SU-DHL-6 (cell line): ENCODE measurements around the gene TEX13A.

ENCODE experiments used
- CTCF ChIP-seq: fragments of 200-600 bp; sonication (generic); IDR thresholded peaks from one replicate; pipeline ENCODE4 v1.5.1; 2017; ENCODE audit warnings: antibody characterized with exemption, mild to moderate bottlenecking, low read length, moderate library complexity; ENCODE audit not compliant: insufficient read depth, poor library complexity, severe bottlenecking
- EZH2phosphoT487 ChIP-seq: fragments of 200-600 bp; sonication (generic), shearing (Covaris generic); conservative IDR thresholded peaks from 2 replicates; pipeline ENCODE4 v1.6.1; 2018; ENCODE audit warnings: mild to moderate bottlenecking, antibody characterized with exemption, low read length, moderate library complexity, mixed read lengths

- no peak for TF ChIP-seq CTCF
- no peak for TF ChIP-seq EZH2phosphoT487
These were observed 40.0 kb upstream of the TEX13A start for GRCh38 chrX:105260291-105261043.
